Measurements from ENCODE around the gene CEMIP.

DNA sequence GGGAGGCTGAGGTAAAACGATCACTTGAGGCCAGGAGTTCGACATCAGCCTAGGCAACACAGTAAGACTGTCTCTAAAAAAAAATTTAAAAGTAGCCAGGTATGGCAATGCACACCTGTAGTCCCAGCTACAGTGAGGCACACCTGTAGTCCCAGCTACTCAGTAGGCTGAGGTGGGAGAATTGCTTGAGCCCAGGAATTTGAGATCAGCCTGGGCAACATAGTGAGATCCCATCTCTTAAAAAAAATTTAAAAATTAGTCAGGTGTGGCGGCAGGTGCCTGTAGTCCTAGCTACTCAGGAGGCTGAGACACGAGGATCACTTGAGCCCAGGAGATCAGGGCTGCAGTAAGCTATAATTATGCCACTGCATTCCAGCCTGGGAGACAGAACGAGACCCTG is 203.7 kb downstream of the CEMIP start:
- no peak for TF ChIP-seq POLR2A (IDR thresholded peaks at IDR 0.05)
- TF ChIP-seq, protein P1, sequence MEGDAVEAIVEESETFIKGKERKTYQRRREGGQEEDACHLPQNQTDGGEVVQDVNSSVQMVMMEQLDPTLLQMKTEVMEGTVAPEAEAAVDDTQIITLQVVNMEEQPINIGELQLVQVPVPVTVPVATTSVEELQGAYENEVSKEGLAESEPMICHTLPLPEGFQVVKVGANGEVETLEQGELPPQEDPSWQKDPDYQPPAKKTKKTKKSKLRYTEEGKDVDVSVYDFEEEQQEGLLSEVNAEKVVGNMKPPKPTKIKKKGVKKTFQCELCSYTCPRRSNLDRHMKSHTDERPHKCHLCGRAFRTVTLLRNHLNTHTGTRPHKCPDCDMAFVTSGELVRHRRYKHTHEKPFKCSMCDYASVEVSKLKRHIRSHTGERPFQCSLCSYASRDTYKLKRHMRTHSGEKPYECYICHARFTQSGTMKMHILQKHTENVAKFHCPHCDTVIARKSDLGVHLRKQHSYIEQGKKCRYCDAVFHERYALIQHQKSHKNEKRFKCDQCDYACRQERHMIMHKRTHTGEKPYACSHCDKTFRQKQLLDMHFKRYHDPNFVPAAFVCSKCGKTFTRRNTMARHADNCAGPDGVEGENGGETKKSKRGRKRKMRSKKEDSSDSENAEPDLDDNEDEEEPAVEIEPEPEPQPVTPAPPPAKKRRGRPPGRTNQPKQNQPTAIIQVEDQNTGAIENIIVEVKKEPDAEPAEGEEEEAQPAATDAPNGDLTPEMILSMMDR (IDR thresholded peaks at IDR 0.05 in 4 of 5, conservative IDR thresholded peaks at IDR 0.05 in 1 of 5) = no peak
